Thyroid gland (tissue), 4 donors: ENCODE measurements around the gene SDHB. TPM values are rescaled to one million over a fixed set of nuclear protein-coding genes. Genes with fewer than 3 reads are reported as not detected.
A peak's percentile ranks its signal among the peaks of the same experiment; 100 is the strongest.

Source experiments
- DNase-seq, 2 donors: peaks; one replicate each; pipeline ENCODE4 v3.0.0-alpha.2; 2019
- H3K27ac ChIP-seq, 3 donors: fragments of 200-600 bp; sonication (generic); 1 replicate in 2 of 3; 2 replicates in 1 of 3; pipeline ENCODE4 v1.5.1; 2016 to 2019; ENCODE audit warnings: mild to moderate bottlenecking in 1 of 3, moderate library complexity in 1 of 3
- H3K27me3 ChIP-seq: fragments of 200-600 bp; sonication (generic); one replicate; pipeline ENCODE4 v1.5.1; 2019
- H3K36me3 ChIP-seq, 2 donors: fragments of 200-600 bp; sonication (generic); one replicate each; pipeline ENCODE4 v1.5.1; 2016 to 2019
- H3K4me1 ChIP-seq, 2 donors: fragments of 200-600 bp; sonication (generic); one replicate each; pipeline ENCODE4 v1.5.1; 2017 to 2019
- H3K4me3 ChIP-seq, 3 donors: fragments of 200-600 bp; sonication (generic); replicated peaks in 1 of 3; 1 replicate in 2 of 3; 2 replicates in 1 of 3; pipeline ENCODE4 v1.5.1; 2016; ENCODE audit warnings: mild to moderate bottlenecking in 1 of 3
- H3K9me3 ChIP-seq: fragments of 200-600 bp; sonication (generic); one replicate; pipeline ENCODE4 v1.5.1; 2017
- CTCF ChIP-seq, 6 experiments: fragments of 200-600 bp in 3 of 6; fragments of 450-650 bp in 3 of 6; sonication (generic) in 3 of 6; IDR thresholded peaks; one replicate each; pipeline ENCODE4 v1.5.1; 2016 to 2019; ENCODE audit warnings: antibody characterized with exemption in 6 of 6, mild to moderate bottlenecking in 2 of 6, inconsistent platforms in 1 of 6, moderate library complexity in 1 of 6
- POLR2A ChIP-seq, 2 donors: fragments of 450-650 bp; IDR thresholded peaks; one replicate each; pipeline ENCODE4 v1.6.1; 2017; ENCODE audit warnings: antibody characterized with exemption in 2 of 2, mild to moderate bottlenecking in 2 of 2, moderate library complexity in 1 of 2
- WGBS, 2 donors: methylation state at CpG; one replicate each; pipeline ENCODE4 v1.1.5; 2017; 5-methylcytosine and 5-hydroxymethylcytosine counted together
- intact Hi-C: fragments of 100-400 bp; cut with DNase I; formaldehyde crosslinking; loops from one replicate; pipeline ENCODE4 v1.15.1; 2023
- total RNA-seq, 4 donors: library from RNA; depleted of rRNA; stranded (reverse); fragments of >200 nt; gene quantifications; one replicate each; pipeline ENCODE4 v1.2.3, GENCODE V29; 2016

The SDHB gene
- total RNA-seq, 4 donors from 2014 or later: 112 to 162 (median 136) TPM

- peaks cover under 1 to 6% of the 10 kb centered on the region in 2 donors for H3K4me1 ChIP-seq
- no peaks in the 10 kb centered on the region for H3K27me3 ChIP-seq
- intact Hi-C loops: loop anchor here (5.0 kb wide), 1 partner anchor 65 kb away; no protein-coding TSS in a partner anchor
- H3K36me3 ChIP-seq: peaks cover 2 to 19% of the 10 kb centered on the region in 2 donors
- H3K4me3 ChIP-seq: no peak overlapping the region
- WGBS, 2 donors: 98% methylated on average over 3 of the region's 3 CpGs
- TF ChIP-seq POLR2A (IDR thresholded peaks at IDR 0.05) (no peak), CTCF (IDR thresholded peaks at IDR 0.05) (no peak)
- H3K9me3 ChIP-seq: no peaks in the 10 kb centered on the region
- H3K27ac ChIP-seq: no peak overlapping the region
- no peak for DNase-seq
These were observed 21.1 kb downstream of the SDHB start for GRCh38 chr1:17032741-17033140.

- intact Hi-C loops: loop anchor here (5.0 kb wide), 1 partner anchor 64 kb away; no protein-coding TSS in a partner anchor
- Histone ChIP-seq H3K36me3 (peaks cover 11 to 22% of the 10 kb centered on the region in 2 donors), H3K27me3 (no peaks in the 10 kb centered on the region), H3K4me1 (peaks cover 7 to 12% of the 10 kb centered on the region in 2 donors), H3K27ac (no peak overlapping the region), H3K4me3 (no peak overlapping the region), H3K9me3 (no peaks in the 10 kb centered on the region)
- 93 to 94% methylated on average over 4 of the region's 4 CpGs for WGBS, 2 donors
- no peak for DNase-seq
- TF ChIP-seq CTCF (IDR thresholded peaks at IDR 0.05) (no peak), POLR2A (IDR thresholded peaks at IDR 0.05) (no peak)
These were observed 22.4 kb downstream of the SDHB start for GRCh38 chr1:17031436-17031835.

- peaks cover 18 to 28% of the 10 kb centered on the region in 2 donors for H3K36me3 ChIP-seq
- intact Hi-C loops: loop anchor here (5.0 kb wide), 1 partner anchor 63 kb away; no protein-coding TSS in a partner anchor
- no peaks in the 10 kb centered on the region for H3K9me3 ChIP-seq
- no peaks in the 10 kb centered on the region for H3K27me3 ChIP-seq
- H3K4me3 ChIP-seq: no peak overlapping the region
- DNase-seq: no peak
- peaks cover 7 to 12% of the 10 kb centered on the region in 2 donors for H3K4me1 ChIP-seq
- TF ChIP-seq CTCF (IDR thresholded peaks at IDR 0.05) (no peak), POLR2A (IDR thresholded peaks at IDR 0.05) (no peak)
- 88 to 92% methylated on average over 4 of the region's 4 CpGs for WGBS, 2 donors
- H3K27ac ChIP-seq: no peak overlapping the region
These were observed 23.6 kb downstream of the SDHB start for GRCh38 chr1:17030206-17030605.

- TF ChIP-seq CTCF (IDR thresholded peaks at IDR 0.05) (no peak), POLR2A (IDR thresholded peaks at IDR 0.05) (no peak)
- H3K36me3 ChIP-seq: peaks cover 25 to 30% of the 10 kb centered on the region in 2 donors
These were observed 25.1 kb downstream of the SDHB start for GRCh38 chr1:17028662-17029188.

GRCh38 chr1:17027900-17028299, 25.9 kb downstream of the SDHB start:
- DNase-seq: peak in 1 of 2 donors; percentile 26
- Histone ChIP-seq H3K4me3 (no peak overlapping the region), H3K27ac (peak overlapping the region in 1 of 3 donors; percentile 37), H3K9me3 (no peaks in the 10 kb centered on the region), H3K4me1 (peaks cover 7 to 12% of the 10 kb centered on the region in 2 donors), H3K36me3 (peaks cover 30 to 38% of the 10 kb centered on the region in 2 donors), H3K27me3 (no peaks in the 10 kb centered on the region)
- TF ChIP-seq POLR2A (IDR thresholded peaks at IDR 0.05): no peak
- TF ChIP-seq CTCF (IDR thresholded peaks at IDR 0.05): no peak
- intact Hi-C loops: no loop called here
- WGBS, 2 donors: 63 to 65% methylated on average over 2 of the region's 2 CpGs

More at GRCh38 chr1:17028662-17029188, 25.1 kb downstream of the SDHB start:
- H3K4me3 ChIP-seq: no peak overlapping the region
- peak overlapping the region in 1 of 3 donors; percentile 37 for H3K27ac ChIP-seq
- 84 to 87% methylated on average over 5 of the region's 5 CpGs for WGBS, 2 donors
- H3K27me3 ChIP-seq: no peaks in the 10 kb centered on the region
- intact Hi-C loops: no loop called here
- H3K4me1 ChIP-seq: peaks cover 7 to 12% of the 10 kb centered on the region in 2 donors
- DNase-seq: no peak
- no peaks in the 10 kb centered on the region for H3K9me3 ChIP-seq
